NAMALWA (cell line): ENCODE data around the gene PIK3C2G.

Experiments used
- DNase-seq: peaks from one replicate; pipeline ENCODE4 v3.0.0-alpha.2; 2015; ENCODE audit warnings: low spot score

Gene PIK3C2G

GRCh38 chr12:18419311-18419710, 158.0 kb downstream of the PIK3C2G start:
- no peak for DNase-seq

- no peak for DNase-seq
These were observed 160.5 kb downstream of the PIK3C2G start for GRCh38 chr12:18421867-18422266.

- no peak for DNase-seq
These were observed 161.6 kb downstream of the PIK3C2G start for GRCh38 chr12:18422871-18423270.

GRCh38 chr12:18424857-18425256, 163.5 kb downstream of the PIK3C2G start:
- DNase-seq = no peak

DNA sequence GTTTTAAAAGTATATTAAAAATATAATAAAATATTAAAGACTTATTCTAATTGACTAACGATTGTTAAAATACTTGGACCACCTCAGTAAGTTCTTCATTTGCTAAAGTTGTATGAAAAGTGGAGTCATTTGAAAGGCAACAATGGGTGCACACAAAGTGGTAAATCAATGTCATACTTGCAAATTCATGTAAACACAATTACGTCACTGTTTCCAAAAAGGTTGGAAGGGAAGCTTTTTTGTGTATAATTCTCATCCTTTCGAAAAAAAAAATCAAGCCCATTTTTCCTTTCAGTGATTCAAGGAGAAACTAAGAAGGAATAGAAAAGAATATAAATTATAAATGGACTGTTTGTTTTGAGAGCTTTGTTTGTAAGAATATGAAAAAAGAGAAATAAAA, 166.2 kb downstream of the PIK3C2G start:
- no peak for DNase-seq

DNA sequence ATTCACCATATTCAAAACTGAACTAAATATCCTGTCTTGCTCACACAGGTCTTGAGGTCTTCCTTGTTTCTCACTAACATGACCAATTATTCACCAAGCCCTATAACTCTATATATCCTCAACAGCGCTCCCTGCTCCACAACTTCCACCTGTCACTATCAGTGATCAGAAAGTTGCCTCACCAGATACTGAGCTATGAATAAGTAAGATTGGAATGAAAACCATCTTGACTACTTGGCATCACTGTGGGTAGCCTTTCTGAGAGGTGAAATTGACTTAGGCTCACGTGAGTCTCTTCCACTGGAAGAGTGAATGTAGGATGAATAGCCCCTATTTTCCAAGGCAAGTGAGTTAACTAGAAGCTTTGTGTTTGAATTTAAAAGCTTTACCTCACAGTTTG, 167.1 kb downstream of the PIK3C2G start:
- no peak for DNase-seq

GRCh38 chr12:18429366-18429765, 168.0 kb downstream of the PIK3C2G start:
- no peak for DNase-seq

- DNase-seq = peak; percentile 64
These were observed 169.2 kb downstream of the PIK3C2G start for GRCh38 chr12:18430425-18431048.

- DNase-seq = no peak
These were observed 170.5 kb downstream of the PIK3C2G start for GRCh38 chr12:18431771-18432170.

- DNase-seq = no peak
These were observed 170.9 kb downstream of the PIK3C2G start for GRCh38 chr12:18432206-18432605.

DNA sequence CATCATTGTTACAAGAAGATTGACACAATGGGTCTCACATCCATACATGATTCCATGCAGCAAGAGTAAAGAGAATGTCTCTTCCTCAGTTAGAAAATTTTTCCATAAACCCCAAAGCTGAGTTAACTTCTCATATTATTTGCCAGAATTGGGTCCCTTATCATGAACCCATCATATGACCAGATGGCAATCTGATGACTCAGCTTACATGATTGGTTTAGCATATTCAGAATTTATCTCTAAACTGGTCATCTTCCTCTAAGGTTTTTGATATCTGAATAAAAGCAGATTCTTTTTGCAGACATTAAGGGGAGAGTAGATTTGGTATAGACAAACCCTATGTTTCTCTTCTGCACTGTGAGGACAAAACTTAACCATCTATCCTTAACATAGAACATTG, 174.9 kb downstream of the PIK3C2G start:
- DNase-seq = no peak

GRCh38 chr12:18439541-18439940, 178.2 kb downstream of the PIK3C2G start:
- no peak for DNase-seq

GRCh38 chr12:18443768-18444437, 182.6 kb downstream of the PIK3C2G start:
- DNase-seq = no peak

DNA sequence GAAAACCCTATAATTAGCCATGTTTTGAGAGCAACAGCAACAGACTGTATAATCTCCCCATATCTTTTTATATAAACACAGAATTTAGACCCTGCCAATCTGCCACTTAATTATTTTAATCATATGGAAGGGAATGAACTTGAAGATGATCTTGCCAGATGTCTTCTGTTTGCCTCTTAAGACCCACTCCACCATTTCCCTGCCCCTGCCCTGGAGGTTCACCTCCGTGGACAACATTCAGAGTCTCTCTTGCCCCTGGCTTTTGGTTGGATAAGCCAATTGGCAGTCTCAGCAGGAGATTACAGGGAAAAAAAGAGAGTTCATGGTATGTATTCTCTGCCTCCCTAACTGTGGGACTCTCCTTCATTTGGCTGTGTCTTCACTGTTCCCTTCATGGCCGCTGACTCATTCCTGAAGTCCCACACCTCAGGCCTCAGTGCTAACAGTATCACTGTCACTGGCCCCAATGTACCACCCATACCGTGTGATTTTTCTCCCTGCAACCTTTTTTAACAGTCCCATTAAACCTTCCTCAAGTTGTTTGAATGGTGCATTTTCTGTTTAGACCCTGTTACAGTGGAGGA, 184.8 kb downstream of the PIK3C2G start:
- DNase-seq = no peak

DNA sequence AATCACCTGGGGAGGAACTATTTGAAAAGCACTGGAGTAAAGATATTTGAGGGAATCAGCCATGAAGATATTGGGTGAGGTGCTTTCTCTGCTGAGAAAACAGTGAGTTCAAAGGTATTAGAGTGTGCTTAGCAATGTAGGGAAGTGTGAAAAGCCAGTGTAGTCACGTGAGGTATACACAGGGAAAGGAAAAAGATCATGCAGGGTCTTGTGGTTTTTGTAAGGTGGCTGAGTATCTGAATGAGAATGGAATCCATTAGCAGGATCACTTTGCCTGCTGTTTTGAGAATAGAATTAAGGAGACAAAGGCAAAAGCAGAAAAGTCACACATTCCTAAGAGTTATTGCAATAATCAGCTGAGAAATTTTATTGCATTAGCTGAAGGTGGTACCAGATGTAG, 193.0 kb downstream of the PIK3C2G start:
- no peak for DNase-seq

DNA sequence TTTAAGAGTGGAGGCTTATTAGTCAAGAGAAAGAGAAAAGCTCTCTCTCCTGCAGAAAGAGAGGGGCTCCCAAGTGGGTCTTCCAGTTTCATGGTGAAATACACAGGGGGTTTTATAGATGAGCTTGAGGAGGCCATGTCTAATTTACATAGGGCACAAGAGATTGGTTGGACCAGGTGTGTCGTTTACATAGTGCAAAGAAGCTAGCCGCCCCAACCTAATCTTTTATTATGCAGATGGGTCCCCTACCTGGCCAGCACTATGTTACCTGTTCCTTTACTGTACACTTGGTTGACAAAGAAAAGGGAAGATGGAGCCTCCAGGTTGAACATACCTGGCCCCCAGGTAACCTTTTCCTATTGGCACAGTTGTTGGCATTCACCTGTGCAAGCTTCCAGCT, 195.0 kb downstream of the PIK3C2G start:
- DNase-seq = no peak

GRCh38 chr12:18457362-18457761, 196.0 kb downstream of the PIK3C2G start:
- no peak for DNase-seq

GRCh38 chr12:18461758-18462157, 200.4 kb downstream of the PIK3C2G start:
- DNase-seq = no peak

DNA sequence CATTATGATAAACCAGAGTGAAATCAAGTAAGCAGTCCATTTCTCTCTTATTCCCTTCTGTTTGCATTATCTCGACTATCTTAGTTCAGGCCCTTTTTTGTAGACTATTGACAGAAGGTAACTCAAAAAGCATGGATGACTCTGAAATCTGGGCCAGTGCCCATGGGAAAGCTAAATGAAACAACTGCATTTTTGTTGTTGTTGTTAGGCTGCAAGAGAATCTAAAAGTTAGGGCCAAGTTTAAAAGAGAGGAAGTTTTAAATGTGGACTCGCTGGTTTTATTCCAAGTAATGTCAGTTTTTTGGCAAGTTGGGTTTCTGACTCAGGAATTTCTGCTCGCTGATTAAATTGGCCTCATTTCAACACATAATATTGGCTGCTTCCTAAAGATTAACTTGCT, 201.1 kb downstream of the PIK3C2G start:
- DNase-seq = no peak

- DNase-seq = peak; percentile 11
These were observed 206.4 kb downstream of the PIK3C2G start for GRCh38 chr12:18467620-18468245.

DNA sequence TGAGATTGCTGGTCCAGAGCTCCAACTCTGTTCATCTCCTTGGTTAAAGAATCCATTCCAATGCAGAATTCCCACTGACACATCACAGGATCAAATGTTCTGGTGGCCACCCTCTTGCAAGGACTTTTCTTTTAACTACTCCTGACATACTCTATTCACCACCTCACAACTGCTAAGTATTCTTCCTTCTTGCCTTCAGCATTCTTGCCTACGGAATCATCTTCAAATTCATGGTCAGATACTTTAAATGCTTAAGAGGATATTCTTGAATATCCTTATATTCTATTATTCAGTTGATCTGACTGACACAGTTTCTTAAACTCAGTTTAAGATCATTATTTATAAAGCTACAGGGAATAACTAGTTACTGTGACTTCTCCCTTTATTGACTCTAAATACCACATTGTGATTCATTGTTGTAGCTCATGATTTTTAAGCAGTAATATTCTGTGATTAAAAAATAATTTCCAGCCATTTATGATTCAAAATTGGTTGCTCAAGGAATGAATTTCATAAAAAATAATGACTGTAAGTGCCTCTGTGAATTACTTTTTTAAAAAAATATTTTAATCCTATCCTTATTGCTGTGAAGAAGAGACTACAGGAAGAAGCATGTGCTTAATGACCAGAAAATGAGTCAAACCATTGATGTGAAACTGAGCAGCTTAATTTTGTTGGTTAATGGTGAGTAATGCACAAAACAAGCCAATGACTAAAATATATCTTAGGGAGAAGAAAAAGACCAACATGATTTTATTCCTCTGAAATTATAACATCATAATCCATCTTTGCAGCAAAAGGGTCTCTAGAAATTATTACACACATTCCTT, 207.1 kb downstream of the PIK3C2G start:
- no peak for DNase-seq

GRCh38 chr12:18470251-18470650, 208.9 kb downstream of the PIK3C2G start:
- no peak for DNase-seq
